HCT116 (cell line): ENCODE measurements around the gene CERS5. TPM values are rescaled to one million over a fixed set of nuclear protein-coding genes. Genes with fewer than 3 reads are reported as not detected.

Experiments
- ATAC-seq: fragments of 200-7000 bp; cut with Tn5 transposase; 2 replicates; pipeline ENCODE4 v1.9.1; 2020; ENCODE audit warnings: mild to moderate bottlenecking, moderate library complexity
- BruUV-seq: library from RNA; stranded (reverse); fragments of 400-500 nt; replicated peaks from 2 replicates; lab custom pipeline; 2021; lab: Mats Ljungman, UMichigan
- CTCF ChIA-PET: fragments of 300-600 bp; sonication (Branson Sonifier 250); formaldehyde crosslinking; loops from one replicate; lab custom pipeline; 2021; ENCODE audit warnings: antibody characterized with exemption; lab: Charles Lee
- POLR2A ChIA-PET: fragments of 300-600, 350-600 bp; sonication (Branson Sonifier 250); formaldehyde crosslinking; loops from one replicate; lab custom pipeline; 2021; ENCODE audit warnings: antibody characterized with exemption; lab: Charles Lee
- RAD21 ChIA-PET, 2 experiments: fragments of 300-600 bp; sonication (Branson Sonifier 250); formaldehyde crosslinking; loops; one replicate each; lab custom pipeline; 2023; ENCODE audit warnings: low total read pairs in 2 of 2; ENCODE audit not compliant: uncharacterized antibody in 2 of 2, unreplicated experiment in 2 of 2, low non-redundant PET in 1 of 2; lab: Charles Lee
- DNase-seq: peaks from one replicate; pipeline ENCODE4 v3.0.0-alpha.2; 2010; ENCODE audit warnings: low read depth, low spot score
- H2AFZ ChIP-seq: fragments of 200-600 bp; shearing (Covaris generic), sonication (generic); 2 replicates; pipeline ENCODE4 v1.6.1; 2017; ENCODE audit warnings: low read depth, mixed run types, mixed read lengths, antibody characterized with exemption, low read length; ENCODE audit not compliant: poor library complexity, severe bottlenecking
- H3K27ac ChIP-seq: 2 replicates; pipeline ENCODE4 v1.5.1; 2012; ENCODE audit warnings: low read depth, low read length
- H3K27me3 ChIP-seq: fragments of 200-600 bp; sonication (generic); 2 replicates; pipeline ENCODE4 v1.6.1; 2016; ENCODE audit warnings: mixed run types, low read length, mixed read lengths; ENCODE audit not compliant: insufficient read depth
- H3K36me3 ChIP-seq, 2 experiments: fragments of 200-500 bp in 1 of 2; fragments of 200-600 bp in 1 of 2; sonication (Bioruptor generic) in 1 of 2; sonication (generic) in 1 of 2; 2 replicates each; pipeline versions ENCODE4 v1.5.1 to v1.6.1; 2014 to 2016; ENCODE audit warnings: low read length in 2 of 2, inconsistent platforms in 1 of 2, mixed read lengths in 1 of 2, mixed run types in 1 of 2; ENCODE audit not compliant: insufficient read depth in 2 of 2, control insufficient read depth in 1 of 2
- H3K4me1 ChIP-seq, 2 experiments: fragments of 200-600 bp in 1 of 2; sonication (generic) in 1 of 2; 2 replicates each; pipeline versions ENCODE4 v1.5.1 to v1.6.1; 2012 to 2017; ENCODE audit warnings: low read length in 2 of 2, inconsistent platforms in 1 of 2, mild to moderate bottlenecking in 1 of 2, mixed read lengths in 1 of 2, mixed run types in 1 of 2, moderate library complexity in 1 of 2; ENCODE audit not compliant: insufficient read depth in 2 of 2, control insufficient read depth in 1 of 2
- H3K4me2 ChIP-seq: fragments of 200-600 bp; sonication (generic); 2 replicates; pipeline ENCODE4 v1.6.1; 2017; ENCODE audit warnings: mixed run types, low read length, mixed read lengths
- H3K4me3 ChIP-seq, 2 experiments: fragments of 200-600 bp in 1 of 2; sonication (generic) in 1 of 2; replicated peaks in 1 of 2; 2 replicates each; pipeline ENCODE4 v1.5.1; 2011 to 2016; ENCODE audit warnings: low read length in 2 of 2, control low read depth in 1 of 2, low read depth in 1 of 2, mild to moderate bottlenecking in 1 of 2, mixed read lengths in 1 of 2, mixed run types in 1 of 2
- H3K79me2 ChIP-seq: fragments of 200-600 bp; sonication (generic); 2 replicates; pipeline ENCODE4 v1.6.1; 2017; ENCODE audit warnings: mild to moderate bottlenecking, mixed run types, low read length, moderate library complexity, mixed read lengths; ENCODE audit not compliant: insufficient read depth
- H3K9ac ChIP-seq: fragments of 200-600 bp; sonication (generic); 2 replicates; pipeline ENCODE4 v1.6.1; 2016; ENCODE audit warnings: low read length, mixed read lengths
- H3K9me2 ChIP-seq: fragments of 200-600 bp; sonication (generic), shearing (Covaris generic); 2 replicates; pipeline ENCODE4 v1.6.1; 2017; ENCODE audit warnings: mixed run types, mild to moderate bottlenecking, moderate library complexity; ENCODE audit not compliant: insufficient read depth
- H3K9me3 ChIP-seq, 2 experiments: fragments of 200-500 bp in 1 of 2; fragments of 200-600 bp in 1 of 2; sonication (Bioruptor generic) in 1 of 2; sonication (generic) in 1 of 2; 2 replicates each; pipeline ENCODE4 v1.6.1; 2014 to 2017; ENCODE audit warnings: low read length in 2 of 2, mixed read lengths in 2 of 2, inconsistent platforms in 1 of 2, low read depth in 1 of 2, mild to moderate bottlenecking in 1 of 2, mixed run types in 1 of 2, moderate library complexity in 1 of 2; ENCODE audit not compliant: control insufficient read depth in 1 of 2, insufficient read depth in 1 of 2
- H4K20me1 ChIP-seq: fragments of 200-600 bp; sonication (generic), shearing (Covaris generic); 2 replicates; pipeline ENCODE4 v1.6.1; 2017; ENCODE audit warnings: mixed run types, mild to moderate bottlenecking, moderate library complexity; ENCODE audit not compliant: insufficient read depth
- CEBPB ChIP-seq: IDR thresholded peaks from 2 replicates; pipeline ENCODE4 v1.6.1; 2012; ENCODE audit warnings: low read depth
- CTCF ChIP-seq, 3 experiments: fragments of 200-600 bp in 1 of 3; sonication (generic) in 1 of 3; IDR thresholded peaks in 2 of 3; conservative IDR thresholded peaks in 1 of 3; 2 replicates each; pipeline ENCODE4 v1.5.1; 2012 to 2017; ENCODE audit warnings: low read depth in 2 of 3, low read length in 2 of 3, antibody characterized with exemption in 1 of 3, borderline replicate concordance in 1 of 3, control low read depth in 1 of 3, mild to moderate bottlenecking in 1 of 3, mixed read lengths in 1 of 3, mixed run types in 1 of 3, moderate library complexity in 1 of 3; ENCODE audit not compliant: insufficient read depth in 1 of 3
- EZH2 ChIP-seq: fragments of 200-600 bp; sonication (generic); IDR thresholded peaks from 2 replicates; pipeline ENCODE4 v1.6.1; 2017; ENCODE audit warnings: antibody characterized with exemption, mixed run types
- EZH2phosphoT487 ChIP-seq: fragments of 200-600 bp; IDR thresholded peaks from 2 replicates; pipeline ENCODE4 v1.6.1; 2018; ENCODE audit warnings: antibody characterized with exemption, borderline replicate concordance
- JUND ChIP-seq: IDR thresholded peaks from 2 replicates; pipeline ENCODE4 v1.6.1; 2012
- RAD21 ChIP-seq: IDR thresholded peaks from 2 replicates; pipeline ENCODE4 v1.6.1; 2012; ENCODE audit warnings: low read depth, mild to moderate bottlenecking
- SIN3A ChIP-seq: IDR thresholded peaks from 2 replicates; pipeline ENCODE4 v1.6.1; 2012; ENCODE audit warnings: low read depth
- SRF ChIP-seq: IDR thresholded peaks from 2 replicates; pipeline ENCODE4 v1.6.1; 2012; ENCODE audit warnings: low read depth
- TCF7L2 ChIP-seq: IDR thresholded peaks from 2 replicates; pipeline ENCODE4 v1.7.0; 2011; ENCODE audit warnings: borderline replicate concordance, inconsistent platforms; ENCODE audit not compliant: insufficient read depth, insufficient read length; ENCODE audit errors: extremely low read depth
- ZFX ChIP-seq: fragments of 450-650 bp; IDR thresholded peaks from 2 replicates; pipeline ENCODE4 v1.6.1; 2017
- ZNF274 ChIP-seq: fragments of 200-500 bp; sonication (Bioruptor generic); IDR thresholded peaks from 2 replicates; pipeline ENCODE4 v1.6.1; 2014; ENCODE audit warnings: mild to moderate bottlenecking, low read depth, low read length, inconsistent platforms
- intact Hi-C: fragments of 100-400 bp; cut with micrococcal nuclease; formaldehyde crosslinking; loops from 2 replicates; pipeline ENCODE4 v1.10.0; 2022
- total RNA-seq: library from RNA; stranded (reverse); gene quantifications from one replicate; pipeline ENCODE4 v1.2.1, GENCODE V29; 2021; ENCODE audit not compliant: unreplicated experiment
- TF ChIP-seq, protein P1 (sequence below): IDR thresholded peaks from 2 replicates; pipeline ENCODE4 v1.6.1; 2012

The CERS5 gene
- total RNA-seq, 1 experiment from 2014 or later = 33.4 TPM

DNA sequence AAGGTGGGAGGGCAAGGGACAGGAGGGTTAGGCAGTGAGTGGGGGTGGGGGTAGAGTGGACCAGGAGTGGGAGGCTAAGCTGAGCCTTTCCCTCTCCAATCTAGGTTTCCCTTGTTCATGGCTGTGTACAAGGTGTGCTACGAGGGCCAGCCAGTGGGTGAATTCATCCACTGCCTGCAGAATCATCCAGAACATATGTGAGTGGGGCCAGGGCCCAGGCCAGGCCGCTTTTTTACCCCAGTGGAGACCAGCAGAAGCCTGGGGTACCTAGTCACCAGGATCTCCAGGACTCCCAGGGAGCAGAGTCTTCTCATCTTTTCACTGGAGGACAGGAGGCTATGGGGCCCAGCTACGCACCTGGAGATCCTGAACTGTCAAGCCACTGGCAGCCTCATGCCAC is 57.9 kb downstream of the CERS5 start:
- Histone ChIP-seq H3K27me3 (no peaks in the 10 kb centered on the region), H3K79me2 (peaks cover 20% of the 10 kb centered on the region), H3K4me3 (no peak overlapping the region), H3K9me3 (no peaks in the 10 kb centered on the region), H4K20me1 (no peaks in the 10 kb centered on the region), H3K4me1 (peaks cover 20 to 25% of the 10 kb centered on the region in 2 experiments), H3K27ac (no peak overlapping the region; the same call in 1 of the 2 replicates), H3K4me2 (no peak overlapping the region), H2AFZ (no peak overlapping the region), H3K9me2 (no peaks in the 10 kb centered on the region), H3K36me3 (no peaks in the 10 kb centered on the region), H3K9ac (no peak overlapping the region)
- ChIA-PET RAD21 (no interaction called here), POLR2A (no interaction called here), CTCF (interaction anchor here (1.3 to 3.8 kb wide), 2 partner anchors 24 to 205 kb away, joined by 10 to 33 read pairs; partner anchors contain the start of gene SMARCD1)
- no peak for DNase-seq
- intact Hi-C loops = no loop called here
- ATAC-seq = no peak
- TF ChIP-seq SIN3A (no peak), RAD21 (no peak), TCF7L2 (no peak)
- BruUV-seq = no TSS peak

DNA sequence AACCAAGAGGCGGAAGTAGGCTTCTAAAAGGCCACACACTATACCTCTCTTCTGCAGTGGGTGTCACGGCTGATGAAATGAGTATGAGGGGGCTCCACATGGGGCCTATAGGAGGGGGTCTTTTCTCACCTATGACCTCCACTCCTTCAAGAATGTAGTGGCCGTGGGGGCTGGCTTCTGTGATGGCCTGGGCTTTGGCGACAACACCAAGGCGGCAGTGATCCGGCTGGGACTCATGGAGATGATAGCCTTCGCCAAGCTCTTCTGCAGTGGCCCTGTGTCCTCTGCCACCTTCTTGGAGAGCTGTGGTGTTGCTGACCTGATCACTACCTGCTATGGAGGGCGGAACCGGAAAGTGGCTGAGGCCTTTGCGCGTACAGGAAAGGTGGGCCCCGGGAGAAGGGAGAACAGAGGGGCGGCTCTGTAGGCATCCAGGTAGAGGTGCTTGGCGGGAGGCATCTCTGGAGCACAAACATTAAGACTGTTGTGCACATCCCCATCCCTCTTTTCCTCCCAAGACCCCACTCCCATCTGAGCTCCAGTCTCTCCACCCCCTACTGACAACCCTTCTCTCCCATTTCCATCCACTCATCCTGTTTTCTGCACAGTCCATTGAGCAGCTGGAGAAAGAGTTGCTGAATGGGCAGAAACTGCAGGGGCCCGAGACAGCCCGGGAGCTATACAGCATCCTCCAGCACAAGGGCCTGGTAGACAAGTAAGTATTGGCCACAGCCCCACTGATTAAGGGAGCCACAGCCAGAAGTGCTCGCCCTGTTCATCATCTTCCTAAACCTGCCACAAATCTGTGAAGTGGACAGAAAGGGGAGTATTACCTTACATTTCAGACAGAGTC is 59.5 kb downstream of the CERS5 start:
- Histone ChIP-seq H2AFZ (no peak overlapping the region), H4K20me1 (no peaks in the 10 kb centered on the region), H3K4me1 (peaks cover 25 to 31% of the 10 kb centered on the region in 2 experiments), H3K79me2 (peaks cover 5% of the 10 kb centered on the region), H3K9me2 (no peaks in the 10 kb centered on the region), H3K36me3 (no peaks in the 10 kb centered on the region), H3K27ac (no peak overlapping the region), H3K4me3 (no peak overlapping the region), H3K4me2 (no peak overlapping the region), H3K27me3 (no peaks in the 10 kb centered on the region), H3K9me3 (no peaks in the 10 kb centered on the region), H3K9ac (no peak overlapping the region)
- CTCF ChIA-PET = interaction anchor here (1.0 kb wide), 1 partner anchor 141 kb away, joined by 3 read pairs; no protein-coding TSS in a partner anchor
- DNase-seq (no peak), ATAC-seq (no peak)
- RAD21 ChIA-PET = no interaction called here
- POLR2A ChIA-PET = no interaction called here
- TF ChIP-seq SRF (no peak), EZH2 (no peak), EZH2phosphoT487 (no peak), CEBPB (no peak), ZNF274 (no peak), JUND (no peak), CTCF (IDR thresholded peaks at IDR 0.05 in 2 of 3, conservative IDR thresholded peaks at IDR 0.05 in 1 of 3; ENCODE audit: borderline replicate concordance in 1 of 3, insufficient read depth in 1 of 3, low read depth in 2 of 3, low read length in 2 of 3) (no peak), ZFX (no peak)
- TF ChIP-seq, protein P1, sequence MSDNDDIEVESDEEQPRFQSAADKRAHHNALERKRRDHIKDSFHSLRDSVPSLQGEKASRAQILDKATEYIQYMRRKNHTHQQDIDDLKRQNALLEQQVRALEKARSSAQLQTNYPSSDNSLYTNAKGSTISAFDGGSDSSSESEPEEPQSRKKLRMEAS = no peak
- no TSS peak for BruUV-seq
- intact Hi-C loops = no loop called here
